ENCODE data around the gene CHD5.
A peak's percentile ranks its signal among the peaks of the same experiment; 100 is the strongest.

The CHD5 gene

GRCh38 chr1:6200188-6200809, 20.2 kb upstream of the CHD5 start:
- DNase-seq (ENCODE audit: low spot score): no peak

GRCh38 chr1:6199298-6200187, 19.4 kb upstream of the CHD5 start, which contains the start of gene RPL22:
RPL22 (minus strand) TSS chr1:6199595; CDS start chr1:6199573, 22 bp downstream.
- peak; percentile 99 for DNase-seq (ENCODE audit: low spot score)

DNA sequence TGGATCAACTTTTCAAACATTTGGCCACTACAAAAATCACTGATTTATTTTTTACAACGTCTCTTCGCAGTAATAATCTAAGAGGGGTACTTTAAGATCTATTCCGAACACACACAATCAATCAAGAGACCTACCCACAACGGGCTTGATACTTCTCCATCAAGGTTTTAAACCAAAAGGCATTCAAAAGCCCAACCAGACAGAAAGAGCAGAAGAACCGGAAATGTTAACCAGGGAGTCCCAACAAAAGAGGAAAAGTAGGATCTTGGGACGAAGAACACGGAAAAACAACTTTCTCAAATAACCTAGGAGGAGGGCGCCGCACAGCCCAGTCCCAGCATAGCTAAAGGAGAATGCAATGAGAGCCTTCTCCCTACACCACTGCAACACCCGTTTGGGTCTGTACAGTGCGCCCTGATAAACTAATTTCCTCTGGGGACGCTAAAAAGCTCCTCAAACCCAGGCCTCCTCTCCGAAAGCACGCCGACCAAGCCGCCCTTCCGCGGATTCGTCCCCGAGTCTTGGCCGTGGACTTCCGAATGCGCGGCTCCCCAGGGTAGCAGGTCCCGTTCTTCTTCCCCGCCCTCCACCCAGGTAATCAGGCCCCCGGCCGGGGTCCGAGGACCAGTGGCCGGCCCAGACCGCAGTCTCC, 18.7 kb upstream of the CHD5 start:
- no peak for DNase-seq (ENCODE audit: low spot score)

DNA sequence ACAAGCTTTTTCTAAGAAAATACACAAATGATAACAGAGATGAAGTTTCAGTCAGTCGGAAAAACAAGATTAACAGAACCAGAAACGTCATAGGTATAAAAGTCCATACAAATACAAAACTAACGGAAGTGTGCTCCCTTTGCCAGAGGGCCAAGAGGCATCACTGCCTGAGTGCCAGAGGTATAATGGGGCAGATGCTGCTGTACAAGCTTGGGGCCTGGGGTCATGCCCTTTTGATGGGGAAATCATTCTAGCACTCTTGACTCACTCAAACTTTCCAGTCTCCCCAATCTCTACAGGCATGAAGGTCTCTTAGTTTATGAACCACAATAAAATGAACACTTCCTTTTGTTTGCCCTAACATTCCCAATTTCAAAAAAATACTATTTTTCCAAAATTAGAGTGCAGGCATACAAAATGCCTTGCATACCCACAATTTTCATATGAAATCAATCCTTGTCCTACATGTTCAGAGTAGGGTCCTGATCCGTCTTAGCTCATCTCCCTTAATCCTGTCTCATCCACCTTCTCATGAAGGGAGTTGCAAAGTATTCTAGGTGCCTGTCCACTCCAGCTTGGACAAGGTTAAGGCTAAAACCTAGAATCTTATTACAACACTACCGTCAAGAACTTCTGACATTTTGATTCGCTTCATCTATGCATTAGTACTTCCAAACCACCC, 17.8 kb upstream of the CHD5 start:
- no peak for DNase-seq (ENCODE audit: low spot score)

DNA sequence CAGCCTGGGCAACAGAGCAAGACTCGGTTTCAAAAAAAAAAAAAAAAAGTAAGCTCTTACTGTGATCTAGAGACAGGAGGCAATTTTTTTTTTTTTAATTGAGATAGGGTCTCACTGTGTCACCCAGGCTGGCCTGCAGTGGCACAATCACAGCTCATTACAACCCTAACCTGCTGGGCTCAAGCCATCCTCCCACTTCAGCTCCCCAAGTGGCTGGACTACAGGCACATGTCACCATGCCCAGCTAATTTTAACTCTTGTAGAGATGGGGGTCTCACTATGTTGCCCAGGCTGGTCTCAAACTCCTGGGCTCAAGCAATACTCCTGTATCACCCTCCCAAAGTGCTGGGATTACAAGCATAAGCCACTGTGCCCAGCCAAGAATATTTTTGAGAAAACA, 11.8 kb upstream of the CHD5 start:
- no peak for DNase-seq (ENCODE audit: low spot score)

GRCh38 chr1:6188466-6188865, 8.3 kb upstream of the CHD5 start:
- no peak for DNase-seq (ENCODE audit: low spot score)

DNA sequence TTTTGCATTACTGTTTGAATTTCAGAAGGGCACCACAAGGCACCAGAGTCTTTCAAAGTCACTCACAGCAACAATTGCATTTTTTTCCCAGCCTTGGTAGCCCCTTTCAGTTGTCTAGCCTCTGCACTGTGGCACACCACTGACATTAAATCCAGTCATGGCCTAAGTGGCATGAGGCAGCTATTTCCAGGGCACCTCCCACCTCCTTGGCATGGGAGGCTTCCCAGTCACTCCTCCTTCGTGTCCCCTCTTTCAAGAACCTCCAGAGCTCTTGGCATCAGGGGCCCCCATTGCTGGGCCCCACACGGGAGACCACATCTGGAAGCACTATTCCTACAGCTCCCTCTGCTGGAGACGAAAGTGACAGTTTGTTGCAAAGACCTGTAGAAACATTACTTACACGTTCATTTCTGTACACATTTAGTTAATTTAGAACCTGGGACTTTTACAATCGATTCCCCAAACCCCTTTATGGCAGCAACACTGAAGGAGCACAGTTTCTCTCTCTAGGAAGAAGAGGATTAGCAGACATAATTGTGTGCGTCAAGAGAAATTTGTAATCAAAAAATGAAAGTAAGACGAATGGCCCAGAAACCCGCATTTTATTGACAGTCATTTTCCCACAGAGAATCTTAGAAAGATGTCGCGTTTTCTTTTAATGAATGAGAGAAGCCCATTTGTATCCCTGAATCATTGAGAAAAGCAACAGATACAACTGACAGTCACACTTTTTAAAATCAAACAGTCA, 5.7 kb upstream of the CHD5 start:
- no peak for DNase-seq (ENCODE audit: low spot score)

GRCh38 chr1:6185151-6185550, 5.0 kb upstream of the CHD5 start:
- DNase-seq (ENCODE audit: low spot score): no peak

DNA sequence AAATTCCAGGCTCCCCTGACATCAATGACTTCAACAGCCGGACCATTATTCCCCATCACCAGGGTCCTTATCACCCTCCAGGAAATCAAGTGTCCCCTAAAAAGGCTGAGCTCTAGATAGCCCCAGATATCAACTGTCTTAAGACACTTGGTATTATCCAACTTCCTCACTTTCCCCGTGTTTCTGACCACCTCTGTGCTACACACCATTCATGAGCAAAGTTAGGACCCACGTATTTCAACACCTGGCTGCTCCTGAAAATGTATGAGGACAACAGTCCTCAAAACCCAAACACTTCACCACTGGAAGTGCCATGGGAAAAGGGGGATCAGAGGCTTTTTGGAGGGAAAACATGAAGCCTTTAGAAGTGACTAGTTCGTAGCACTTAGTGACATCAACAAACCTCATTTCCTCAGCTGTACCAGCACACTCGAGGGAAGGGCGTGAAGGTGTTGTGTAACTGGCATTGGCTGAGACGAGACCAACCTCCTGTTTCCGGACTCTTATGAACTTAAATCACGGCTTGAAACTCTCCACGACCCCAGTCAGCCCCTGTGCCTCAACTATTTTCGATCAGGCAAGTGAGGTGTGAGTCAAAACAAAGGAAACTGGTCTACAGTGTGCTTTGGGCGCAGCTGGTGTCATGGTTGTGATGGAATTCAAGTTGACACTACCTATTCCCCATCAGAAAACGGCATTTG, 4.1 kb upstream of the CHD5 start:
- no peak for DNase-seq (ENCODE audit: low spot score)

DNA sequence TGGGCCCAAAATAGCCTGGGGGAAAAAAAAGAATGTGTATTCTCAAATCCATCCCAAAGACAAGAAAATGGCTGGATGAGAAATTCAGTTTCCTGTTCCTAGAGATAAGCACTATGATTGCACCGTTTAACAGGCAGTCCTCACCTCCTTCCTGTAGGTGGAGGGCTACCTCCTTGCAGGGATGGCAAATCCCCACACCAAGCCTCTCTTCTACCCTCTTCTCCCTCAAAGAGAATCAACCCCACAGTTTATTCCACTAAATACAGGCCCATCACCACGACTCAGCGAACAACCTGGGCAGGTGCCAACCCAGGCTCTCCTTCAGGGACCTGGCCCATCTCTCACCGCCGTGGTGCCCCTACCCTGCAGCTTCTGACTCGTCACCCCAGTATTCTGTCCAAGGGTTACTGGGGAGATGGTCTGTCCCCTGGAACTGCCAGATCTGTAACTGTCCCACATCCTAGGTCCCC, 3.4 kb upstream of the CHD5 start:
- DNase-seq (ENCODE audit: low spot score): no peak

DNA sequence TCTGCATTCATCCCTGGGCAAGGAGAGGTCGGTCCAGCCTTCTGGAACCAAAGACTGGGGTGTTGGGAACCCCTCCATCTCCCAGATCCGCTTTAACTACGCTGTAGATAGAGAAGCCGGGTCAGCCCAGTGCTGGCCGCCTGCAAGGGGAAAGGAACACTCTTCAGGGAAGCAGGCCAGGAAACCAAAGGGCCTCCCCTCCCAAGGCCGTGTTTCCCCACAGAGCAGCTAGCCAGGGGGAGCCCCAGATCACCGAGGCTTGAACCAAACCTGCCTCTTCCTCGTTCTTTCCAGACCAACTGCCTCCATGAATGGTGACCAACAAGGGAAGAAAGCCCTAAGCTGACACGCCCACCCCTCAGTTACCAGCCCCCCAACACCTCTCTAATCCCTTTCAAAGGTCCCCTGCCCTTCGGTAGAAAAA, 1.2 kb upstream of the CHD5 start:
- DNase-seq (ENCODE audit: low spot score): no peak

DNA sequence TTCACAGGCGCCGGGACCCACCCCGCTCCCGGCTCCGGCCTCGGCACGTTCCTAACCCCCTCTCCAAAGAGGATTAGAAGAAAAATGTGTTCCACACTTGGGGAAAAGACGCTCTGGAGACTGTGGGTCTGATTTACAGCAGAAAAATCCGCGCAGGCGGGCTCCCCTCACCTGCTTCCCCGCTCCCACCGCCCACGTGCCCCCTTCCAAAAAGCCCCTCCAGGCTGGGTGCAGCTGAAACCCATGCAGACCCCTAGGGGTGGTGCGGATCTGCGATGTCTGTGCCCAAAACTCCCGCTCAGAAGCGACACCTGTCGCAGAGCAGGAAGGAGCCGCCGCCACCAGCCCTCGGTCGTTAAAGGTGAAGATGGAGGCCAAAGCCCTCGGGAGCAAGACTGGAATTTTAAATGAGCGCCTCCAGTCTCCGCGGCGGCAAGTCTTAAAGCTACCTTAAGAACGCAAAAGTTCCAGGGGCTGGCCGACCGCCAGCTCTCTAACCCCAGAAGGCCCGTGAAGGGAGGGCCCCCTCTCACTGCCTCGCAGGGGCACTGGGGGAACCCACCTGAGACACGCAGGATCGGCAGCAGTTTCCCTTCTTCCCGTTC, 688 bp upstream of the CHD5 start:
- no peak for DNase-seq (ENCODE audit: low spot score)

DNA sequence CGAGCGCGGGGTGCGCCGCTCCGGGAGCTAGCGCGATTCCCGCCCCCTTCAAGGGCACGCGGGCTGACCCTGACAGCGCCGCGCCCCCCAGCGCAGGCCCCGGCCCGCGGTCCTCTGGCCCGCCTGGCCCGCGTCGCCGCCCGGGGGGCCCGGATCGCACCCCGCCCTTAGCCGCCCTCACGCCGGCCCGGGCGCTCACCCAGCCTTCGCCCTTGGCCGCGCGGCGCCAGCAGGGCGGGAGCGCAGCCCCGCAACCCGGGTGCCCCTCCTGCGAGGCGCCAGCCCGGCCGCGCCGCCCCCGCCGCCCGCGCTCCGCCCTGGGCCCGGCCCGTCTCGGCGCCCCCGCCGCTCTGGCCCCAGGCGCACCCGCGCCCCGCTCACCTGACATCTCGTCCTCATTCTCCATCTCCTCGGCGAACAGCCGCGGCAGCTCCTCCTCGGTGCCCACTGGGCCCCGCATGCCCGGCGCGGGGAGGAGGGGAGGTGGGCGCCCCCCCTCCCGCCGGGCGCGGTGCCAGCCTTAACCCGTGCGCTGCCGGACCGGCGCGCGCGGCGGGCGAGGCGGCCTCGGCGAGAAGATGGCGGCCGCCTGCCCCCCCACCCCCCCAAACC, 451 bp downstream of the CHD5 start:
- DNase-seq (ENCODE audit: low spot score): no peak

DNA sequence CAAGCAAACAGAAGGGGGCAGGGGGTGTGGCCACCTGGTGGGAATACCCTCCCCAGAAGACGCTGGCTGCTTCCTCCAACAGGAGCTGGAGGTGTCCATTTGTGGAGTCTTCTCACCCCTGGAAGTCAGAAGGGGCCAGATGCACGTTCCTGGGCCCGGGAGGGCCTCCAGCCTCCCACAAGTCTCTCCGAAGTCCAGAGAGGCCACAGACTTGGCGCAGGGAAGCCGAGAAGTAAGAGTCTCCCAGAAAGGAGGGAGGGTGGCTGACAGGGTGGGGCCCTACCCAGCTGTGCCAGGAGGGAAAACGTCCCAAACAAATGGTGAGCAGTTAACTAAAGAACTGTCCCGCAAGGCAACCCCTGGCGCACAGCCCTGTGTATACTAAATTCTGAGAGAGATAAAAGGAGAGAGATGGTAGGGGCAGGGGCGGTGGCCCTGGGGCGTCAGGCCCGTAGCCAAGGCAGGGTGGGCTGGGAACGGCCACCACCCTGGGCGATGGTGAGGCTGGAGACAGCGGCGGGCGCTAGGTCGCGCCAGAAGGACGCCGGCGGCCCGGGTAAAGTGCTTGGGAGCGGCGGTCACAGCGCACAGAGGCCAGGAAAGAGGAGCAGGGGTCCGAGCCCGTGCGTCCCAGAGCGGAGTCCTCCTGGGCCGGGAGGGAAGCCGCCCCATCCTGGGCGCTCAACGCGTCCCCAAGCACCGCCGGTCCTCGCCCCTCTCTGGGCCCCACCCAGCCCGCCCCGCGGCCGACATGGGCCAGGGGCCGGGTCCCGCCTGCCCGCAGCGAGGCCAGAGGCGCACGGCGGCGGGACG, 1.2 kb downstream of the CHD5 start:
- no peak for DNase-seq (ENCODE audit: low spot score)

GRCh38 chr1:6177681-6178380, 2.3 kb downstream of the CHD5 start:
- DNase-seq (ENCODE audit: low spot score): no peak

- no peak for DNase-seq (ENCODE audit: low spot score)
These were observed 3.3 kb downstream of the CHD5 start for GRCh38 chr1:6176779-6177178.

DNA sequence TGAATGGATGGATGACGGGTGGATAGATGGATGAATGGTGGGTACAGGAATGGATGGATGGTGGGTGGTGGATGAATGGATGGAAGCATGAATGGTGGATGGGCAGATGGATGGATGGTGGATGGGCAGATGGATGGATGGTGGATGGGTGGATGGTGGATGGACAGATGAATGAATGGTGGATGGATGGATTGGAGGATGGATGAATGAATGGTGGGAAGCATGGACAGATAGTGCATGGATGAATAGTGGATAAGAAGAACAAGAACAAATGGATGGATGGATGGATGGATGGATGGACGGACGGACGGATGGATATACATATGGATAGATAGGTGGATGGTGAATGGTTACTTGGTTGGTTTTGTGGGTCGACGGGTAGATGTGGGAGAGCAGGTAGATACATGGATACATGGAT, 4.7 kb downstream of the CHD5 start:
- no peak for DNase-seq (ENCODE audit: low spot score)

DNA sequence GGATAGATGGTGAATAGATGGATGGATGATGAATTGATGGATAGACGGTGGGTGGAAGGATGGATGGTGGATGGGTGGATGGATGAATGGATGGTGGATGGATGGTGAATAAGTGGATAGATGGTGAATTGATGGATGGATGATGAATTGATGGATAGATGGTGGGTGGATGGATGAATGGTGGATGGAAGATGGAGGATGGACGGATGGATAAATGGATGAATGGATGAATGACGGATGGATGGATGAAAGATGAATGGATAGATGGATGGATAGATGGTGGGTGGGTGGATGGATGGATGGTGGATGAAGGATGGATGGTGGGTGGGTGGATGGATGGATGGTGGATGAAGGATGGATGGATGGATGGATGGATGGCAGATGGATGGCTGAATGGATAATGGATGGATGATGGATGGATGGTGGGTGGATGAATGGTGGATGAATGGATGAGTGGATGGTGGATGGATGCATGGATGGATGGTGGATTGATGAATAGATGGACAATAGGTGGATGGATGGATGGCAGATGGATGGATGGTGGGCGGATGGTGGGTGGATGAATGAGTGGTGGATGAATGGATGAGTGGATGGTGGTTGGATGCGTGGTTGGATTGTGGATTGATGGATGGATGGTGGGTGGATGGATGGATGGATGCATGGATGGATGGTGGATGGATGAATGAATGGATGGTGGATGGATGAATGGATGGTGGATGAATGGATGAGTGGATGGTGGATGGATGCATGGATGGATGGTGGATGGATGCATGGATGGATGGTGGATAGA, 5.3 kb downstream of the CHD5 start:
- DNase-seq (ENCODE audit: low spot score): no peak
